ENCODE measurements around the gene ABCB1. TPM values are rescaled to one million over a fixed set of nuclear protein-coding genes. Genes with fewer than 3 reads are reported as not detected.

Gene ABCB1
- total and polyA plus RNA-seq, 2 of the 13 experiments (the other 11 are each of a cell fraction or from before 2014, with no cell fraction given): 42.8 to 52.6 TPM

DNA sequence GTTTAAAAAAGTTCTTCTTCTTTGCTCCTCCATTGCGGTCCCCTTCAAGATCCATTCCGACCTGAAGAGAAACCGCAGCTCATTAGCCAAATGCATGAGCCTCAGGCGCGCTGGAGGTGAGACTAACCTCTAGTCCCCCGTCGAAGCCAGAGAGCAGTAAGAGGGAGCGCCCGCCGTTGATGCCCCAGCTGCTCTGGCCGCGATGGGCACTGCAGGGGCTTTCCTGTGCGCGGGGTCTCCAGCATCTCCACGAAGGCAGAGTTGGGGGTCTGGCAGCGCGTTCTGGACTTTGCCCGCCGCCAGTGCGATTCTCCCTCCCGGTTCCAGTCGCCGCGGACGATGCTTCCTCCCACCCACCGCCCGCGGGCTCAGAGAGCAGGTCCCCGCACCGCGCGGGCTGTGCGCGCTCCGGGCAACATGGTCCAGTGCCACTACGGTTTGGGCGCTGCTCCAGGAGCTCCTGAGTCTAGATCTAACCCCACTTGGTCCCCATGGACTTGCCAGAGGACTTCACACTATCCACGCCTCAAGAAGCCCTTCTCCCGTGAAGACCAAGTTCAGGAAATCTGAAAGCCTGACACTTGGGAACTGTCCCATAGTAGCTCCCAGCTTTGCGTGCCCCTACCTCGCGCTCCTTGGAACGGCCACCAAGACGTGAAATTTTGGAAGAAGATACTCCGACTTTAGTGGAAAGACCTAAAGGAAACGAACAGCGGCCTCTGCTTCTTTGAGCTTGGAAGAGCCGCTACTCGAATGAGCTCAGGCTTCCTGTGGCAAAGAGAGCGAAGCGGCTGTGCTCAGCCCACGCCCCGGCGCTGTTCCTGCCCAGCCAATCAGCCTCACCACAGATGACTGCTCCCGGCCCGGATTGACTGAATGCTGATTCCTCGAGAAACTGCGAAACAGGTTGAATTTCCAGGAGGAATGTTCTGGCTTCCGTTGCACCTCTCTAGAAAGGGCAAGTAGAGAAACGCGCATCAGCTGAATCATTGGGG, at the start of gene ABCB1 (continued):
- TF ChIP-seq, protein P1, sequence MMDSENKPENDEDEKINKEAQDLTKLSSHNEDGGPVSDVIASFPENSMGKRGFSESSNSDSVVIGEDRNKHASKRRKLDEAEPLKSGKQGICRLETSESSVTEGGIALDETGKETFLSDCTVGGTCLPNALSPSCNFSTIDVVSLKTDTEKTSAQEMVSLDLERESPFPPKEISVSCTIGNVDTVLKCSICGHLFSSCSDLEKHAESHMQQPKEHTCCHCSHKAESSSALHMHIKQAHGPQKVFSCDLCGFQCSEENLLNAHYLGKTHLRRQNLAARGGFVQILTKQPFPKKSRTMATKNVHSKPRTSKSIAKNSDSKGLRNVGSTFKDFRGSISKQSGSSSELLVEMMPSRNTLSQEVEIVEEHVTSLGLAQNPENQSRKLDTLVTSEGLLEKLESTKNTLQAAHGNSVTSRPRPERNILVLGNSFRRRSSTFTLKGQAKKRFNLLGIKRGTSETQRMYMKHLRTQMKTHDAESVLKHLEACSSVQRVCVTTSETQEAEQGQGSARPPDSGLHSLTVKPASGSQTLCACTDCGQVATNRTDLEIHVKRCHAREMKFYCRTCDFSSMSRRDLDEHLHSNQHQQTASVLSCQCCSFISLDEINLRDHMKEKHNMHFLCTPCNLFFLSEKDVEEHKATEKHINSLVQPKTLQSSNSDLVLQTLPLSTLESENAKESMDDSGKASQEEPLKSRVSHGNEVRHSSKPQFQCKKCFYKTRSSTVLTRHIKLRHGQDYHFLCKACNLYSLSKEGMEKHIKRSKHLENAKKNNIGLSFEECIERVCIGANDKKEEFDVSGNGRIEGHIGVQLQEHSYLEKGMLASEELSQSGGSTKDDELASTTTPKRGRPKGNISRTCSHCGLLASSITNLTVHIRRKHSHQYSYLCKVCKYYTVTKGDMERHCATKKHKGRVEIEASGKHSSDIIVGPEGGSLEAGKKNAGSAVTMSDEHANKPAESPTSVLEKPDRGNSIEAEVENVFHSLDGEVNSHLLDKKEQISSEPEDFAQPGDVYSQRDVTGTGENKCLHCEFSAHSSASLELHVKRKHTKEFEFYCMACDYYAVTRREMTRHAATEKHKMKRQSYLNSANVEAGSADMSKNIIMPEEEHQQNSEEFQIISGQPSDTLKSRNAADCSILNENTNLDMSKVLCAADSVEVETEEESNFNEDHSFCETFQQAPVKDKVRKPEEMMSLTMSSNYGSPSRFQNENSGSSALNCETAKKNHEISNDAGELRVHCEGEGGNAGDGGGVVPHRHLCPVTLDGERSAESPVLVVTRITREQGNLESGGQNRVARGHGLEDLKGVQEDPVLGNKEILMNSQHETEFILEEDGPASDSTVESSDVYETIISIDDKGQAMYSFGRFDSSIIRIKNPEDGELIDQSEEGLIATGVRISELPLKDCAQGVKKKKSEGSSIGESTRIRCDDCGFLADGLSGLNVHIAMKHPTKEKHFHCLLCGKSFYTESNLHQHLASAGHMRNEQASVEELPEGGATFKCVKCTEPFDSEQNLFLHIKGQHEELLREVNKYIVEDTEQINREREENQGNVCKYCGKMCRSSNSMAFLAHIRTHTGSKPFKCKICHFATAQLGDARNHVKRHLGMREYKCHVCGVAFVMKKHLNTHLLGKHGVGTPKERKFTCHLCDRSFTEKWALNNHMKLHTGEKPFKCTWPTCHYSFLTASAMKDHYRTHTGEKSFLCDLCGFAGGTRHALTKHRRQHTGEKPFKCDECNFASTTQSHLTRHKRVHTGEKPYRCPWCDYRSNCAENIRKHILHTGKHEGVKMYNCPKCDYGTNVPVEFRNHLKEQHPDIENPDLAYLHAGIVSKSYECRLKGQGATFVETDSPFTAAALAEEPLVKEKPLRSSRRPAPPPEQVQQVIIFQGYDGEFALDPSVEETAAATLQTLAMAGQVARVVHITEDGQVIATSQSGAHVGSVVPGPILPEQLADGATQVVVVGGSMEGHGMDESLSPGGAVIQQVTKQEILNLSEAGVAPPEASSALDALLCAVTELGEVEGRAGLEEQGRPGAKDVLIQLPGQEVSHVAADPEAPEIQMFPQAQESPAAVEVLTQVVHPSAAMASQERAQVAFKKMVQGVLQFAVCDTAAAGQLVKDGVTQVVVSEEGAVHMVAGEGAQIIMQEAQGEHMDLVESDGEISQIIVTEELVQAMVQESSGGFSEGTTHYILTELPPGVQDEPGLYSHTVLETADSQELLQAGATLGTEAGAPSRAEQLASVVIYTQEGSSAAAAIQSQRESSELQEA (CRISPR knock-in tag; IDR thresholded peaks at IDR 0.05; ENCODE audit: not compliant biosample characterization): no peak
- TF ChIP-seq, protein P2, sequence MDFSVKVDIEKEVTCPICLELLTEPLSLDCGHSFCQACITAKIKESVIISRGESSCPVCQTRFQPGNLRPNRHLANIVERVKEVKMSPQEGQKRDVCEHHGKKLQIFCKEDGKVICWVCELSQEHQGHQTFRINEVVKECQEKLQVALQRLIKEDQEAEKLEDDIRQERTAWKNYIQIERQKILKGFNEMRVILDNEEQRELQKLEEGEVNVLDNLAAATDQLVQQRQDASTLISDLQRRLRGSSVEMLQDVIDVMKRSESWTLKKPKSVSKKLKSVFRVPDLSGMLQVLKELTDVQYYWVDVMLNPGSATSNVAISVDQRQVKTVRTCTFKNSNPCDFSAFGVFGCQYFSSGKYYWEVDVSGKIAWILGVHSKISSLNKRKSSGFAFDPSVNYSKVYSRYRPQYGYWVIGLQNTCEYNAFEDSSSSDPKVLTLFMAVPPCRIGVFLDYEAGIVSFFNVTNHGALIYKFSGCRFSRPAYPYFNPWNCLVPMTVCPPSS (IDR thresholded peaks at IDR 0.05): no peak
- TF ChIP-seq SNAI1 (CRISPR knock-in tag; IDR thresholded peaks at IDR 0.05; ENCODE audit: borderline replicate concordance) (0 out of 2 replicates have a peak, but pooled peaks have one; percentile 34), JARID2 (CRISPR knock-in tag; IDR thresholded peaks at IDR 0.05; ENCODE audit: insufficient replicate concordance) (no peak), NCOA1 (CRISPR knock-in tag; IDR thresholded peaks at IDR 0.05) (no peak), ZNF768 (CRISPR knock-in tag; IDR thresholded peaks at IDR 0.05) (no peak), MXD4 (CRISPR knock-in tag; IDR thresholded peaks at IDR 0.05) (peak; percentile 28), FOXA3 (CRISPR knock-in tag; IDR thresholded peaks at IDR 0.05) (no peak), HNRNPUL1 (IDR thresholded peaks at IDR 0.05; ENCODE audit: low read depth, low read length) (no peak), RBM39 (IDR thresholded peaks at IDR 0.05; ENCODE audit: low read depth, low read length, poor library complexity, severe bottlenecking) (peak; percentile 32)
- TF ChIP-seq, protein P3, sequence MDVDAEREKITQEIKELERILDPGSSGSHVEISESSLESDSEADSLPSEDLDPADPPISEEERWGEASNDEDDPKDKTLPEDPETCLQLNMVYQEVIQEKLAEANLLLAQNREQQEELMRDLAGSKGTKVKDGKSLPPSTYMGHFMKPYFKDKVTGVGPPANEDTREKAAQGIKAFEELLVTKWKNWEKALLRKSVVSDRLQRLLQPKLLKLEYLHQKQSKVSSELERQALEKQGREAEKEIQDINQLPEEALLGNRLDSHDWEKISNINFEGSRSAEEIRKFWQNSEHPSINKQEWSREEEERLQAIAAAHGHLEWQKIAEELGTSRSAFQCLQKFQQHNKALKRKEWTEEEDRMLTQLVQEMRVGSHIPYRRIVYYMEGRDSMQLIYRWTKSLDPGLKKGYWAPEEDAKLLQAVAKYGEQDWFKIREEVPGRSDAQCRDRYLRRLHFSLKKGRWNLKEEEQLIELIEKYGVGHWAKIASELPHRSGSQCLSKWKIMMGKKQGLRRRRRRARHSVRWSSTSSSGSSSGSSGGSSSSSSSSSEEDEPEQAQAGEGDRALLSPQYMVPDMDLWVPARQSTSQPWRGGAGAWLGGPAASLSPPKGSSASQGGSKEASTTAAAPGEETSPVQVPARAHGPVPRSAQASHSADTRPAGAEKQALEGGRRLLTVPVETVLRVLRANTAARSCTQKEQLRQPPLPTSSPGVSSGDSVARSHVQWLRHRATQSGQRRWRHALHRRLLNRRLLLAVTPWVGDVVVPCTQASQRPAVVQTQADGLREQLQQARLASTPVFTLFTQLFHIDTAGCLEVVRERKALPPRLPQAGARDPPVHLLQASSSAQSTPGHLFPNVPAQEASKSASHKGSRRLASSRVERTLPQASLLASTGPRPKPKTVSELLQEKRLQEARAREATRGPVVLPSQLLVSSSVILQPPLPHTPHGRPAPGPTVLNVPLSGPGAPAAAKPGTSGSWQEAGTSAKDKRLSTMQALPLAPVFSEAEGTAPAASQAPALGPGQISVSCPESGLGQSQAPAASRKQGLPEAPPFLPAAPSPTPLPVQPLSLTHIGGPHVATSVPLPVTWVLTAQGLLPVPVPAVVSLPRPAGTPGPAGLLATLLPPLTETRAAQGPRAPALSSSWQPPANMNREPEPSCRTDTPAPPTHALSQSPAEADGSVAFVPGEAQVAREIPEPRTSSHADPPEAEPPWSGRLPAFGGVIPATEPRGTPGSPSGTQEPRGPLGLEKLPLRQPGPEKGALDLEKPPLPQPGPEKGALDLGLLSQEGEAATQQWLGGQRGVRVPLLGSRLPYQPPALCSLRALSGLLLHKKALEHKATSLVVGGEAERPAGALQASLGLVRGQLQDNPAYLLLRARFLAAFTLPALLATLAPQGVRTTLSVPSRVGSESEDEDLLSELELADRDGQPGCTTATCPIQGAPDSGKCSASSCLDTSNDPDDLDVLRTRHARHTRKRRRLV (CRISPR knock-in tag; IDR thresholded peaks at IDR 0.05): no peak
